ENCODE measurements around the gene PITHD1.

Gene PITHD1

DNA sequence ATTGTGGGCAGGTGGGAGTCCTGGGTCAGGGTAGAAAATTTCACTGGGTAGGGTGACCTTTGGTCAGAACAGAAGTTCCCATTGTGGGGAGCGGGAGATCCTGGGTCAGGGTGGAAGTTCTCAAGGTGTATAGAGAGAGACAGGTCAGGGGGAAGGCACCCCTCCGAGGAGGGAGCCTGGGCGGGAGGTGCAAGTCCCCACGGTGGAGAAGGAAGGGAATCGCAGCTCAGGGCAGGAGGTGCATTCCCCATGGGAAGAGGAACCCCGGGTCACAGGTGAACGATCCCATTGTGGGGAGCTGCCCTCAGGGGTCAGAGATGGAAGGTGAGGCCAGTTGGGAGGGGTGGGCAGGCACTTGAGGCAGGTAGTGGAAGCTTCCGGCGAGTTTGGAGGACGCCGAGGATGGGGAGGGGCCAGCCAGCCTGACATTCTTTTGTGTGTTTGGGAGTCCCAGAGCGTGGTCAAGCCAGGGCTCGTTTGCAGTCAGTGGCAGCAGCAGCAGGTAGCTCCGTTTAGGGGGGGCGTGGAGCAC lies 13.4 kb downstream of the PITHD1 start:
- TF ChIP-seq GATA2 (IDR thresholded peaks at IDR 0.05; ENCODE audit: low read depth, low read length) (no peak), GATA3 (IDR thresholded peaks at IDR 0.05; ENCODE audit: low read depth, low read length) (no peak)

DNA sequence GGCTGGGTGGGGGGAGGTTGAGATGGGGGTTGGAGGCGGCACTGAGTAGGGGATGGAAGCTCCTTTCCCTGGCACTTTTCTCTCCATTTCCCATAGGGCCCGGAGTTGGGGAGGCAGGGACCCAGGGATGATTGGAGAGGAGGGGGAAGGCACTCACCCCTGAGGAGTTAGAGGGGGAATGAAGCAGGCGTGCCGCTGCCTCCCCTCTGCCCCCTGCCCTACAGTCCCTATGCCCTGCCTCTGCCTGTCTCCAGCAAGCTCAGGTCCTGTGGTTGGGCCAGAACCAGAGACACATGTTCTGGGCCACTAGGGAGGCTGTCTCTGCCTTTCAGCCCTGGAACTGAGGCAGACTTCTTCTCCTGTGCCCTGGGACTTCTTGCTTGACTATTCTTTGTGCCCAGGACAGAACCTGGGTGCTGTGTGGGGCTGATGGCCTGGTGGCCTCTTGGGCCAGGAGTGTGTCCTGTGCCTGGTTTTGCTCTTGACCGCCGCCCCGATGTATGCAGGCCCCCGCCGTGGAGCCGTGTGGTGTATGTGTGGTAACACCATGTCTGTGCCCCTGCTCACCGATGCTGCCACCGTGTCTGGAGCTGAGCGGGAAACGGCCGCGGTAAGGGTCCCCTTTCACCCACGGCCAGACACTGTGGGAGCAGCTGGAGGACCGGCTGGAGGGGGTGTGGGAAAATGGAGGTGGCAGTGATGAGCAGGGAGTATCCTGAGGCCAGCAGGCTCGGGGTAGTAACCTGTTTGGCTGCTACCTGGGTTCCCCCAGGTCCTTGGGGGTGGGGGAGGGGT lies 14.1 kb downstream of the PITHD1 start:
- TF ChIP-seq GATA2 (IDR thresholded peaks at IDR 0.05; ENCODE audit: low read depth, low read length), result no peak
- no peak for TF ChIP-seq GATA3 (IDR thresholded peaks at IDR 0.05; ENCODE audit: low read depth, low read length)

DNA sequence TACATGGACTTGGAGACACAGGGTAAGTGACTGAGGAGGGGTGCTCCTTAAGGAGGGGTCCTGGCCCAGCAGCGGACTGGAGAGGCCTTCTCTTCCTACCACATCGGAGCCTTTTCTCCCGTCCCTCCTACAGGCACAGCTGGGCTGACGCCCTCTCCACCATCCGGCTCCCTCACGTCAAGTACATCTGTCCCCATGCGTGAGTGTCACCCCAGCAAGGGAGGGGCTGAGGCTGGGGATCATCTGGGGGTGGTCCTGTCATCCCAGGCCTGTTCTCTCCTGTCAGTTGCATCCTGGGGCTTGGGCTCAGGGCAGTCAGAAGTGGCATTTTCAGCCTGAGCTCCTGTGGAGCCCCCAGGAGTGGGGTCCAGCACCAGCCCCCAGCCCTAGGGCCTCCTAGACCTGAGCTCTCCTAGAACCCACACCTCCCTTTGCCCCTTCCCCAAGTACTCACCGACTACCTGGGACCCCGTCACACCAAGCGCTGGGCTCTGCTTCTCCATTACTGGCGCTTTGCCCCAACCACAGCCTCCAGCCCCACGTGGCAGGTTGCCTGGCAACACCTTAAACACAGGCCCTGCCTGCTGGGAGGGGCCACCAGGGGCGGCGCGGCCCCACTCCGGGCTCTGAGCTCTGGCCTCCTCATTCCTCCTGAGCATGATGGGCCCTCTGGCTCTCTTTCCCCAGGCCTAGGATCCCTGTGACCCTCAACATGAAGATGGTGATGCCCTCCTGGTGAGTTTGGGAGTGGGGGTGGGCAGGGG lies 15.0 kb downstream of the PITHD1 start:
- TF ChIP-seq GATA2 (IDR thresholded peaks at IDR 0.05; ENCODE audit: low read depth, low read length) (no peak), GATA3 (IDR thresholded peaks at IDR 0.05; ENCODE audit: low read depth, low read length) (no peak)

DNA sequence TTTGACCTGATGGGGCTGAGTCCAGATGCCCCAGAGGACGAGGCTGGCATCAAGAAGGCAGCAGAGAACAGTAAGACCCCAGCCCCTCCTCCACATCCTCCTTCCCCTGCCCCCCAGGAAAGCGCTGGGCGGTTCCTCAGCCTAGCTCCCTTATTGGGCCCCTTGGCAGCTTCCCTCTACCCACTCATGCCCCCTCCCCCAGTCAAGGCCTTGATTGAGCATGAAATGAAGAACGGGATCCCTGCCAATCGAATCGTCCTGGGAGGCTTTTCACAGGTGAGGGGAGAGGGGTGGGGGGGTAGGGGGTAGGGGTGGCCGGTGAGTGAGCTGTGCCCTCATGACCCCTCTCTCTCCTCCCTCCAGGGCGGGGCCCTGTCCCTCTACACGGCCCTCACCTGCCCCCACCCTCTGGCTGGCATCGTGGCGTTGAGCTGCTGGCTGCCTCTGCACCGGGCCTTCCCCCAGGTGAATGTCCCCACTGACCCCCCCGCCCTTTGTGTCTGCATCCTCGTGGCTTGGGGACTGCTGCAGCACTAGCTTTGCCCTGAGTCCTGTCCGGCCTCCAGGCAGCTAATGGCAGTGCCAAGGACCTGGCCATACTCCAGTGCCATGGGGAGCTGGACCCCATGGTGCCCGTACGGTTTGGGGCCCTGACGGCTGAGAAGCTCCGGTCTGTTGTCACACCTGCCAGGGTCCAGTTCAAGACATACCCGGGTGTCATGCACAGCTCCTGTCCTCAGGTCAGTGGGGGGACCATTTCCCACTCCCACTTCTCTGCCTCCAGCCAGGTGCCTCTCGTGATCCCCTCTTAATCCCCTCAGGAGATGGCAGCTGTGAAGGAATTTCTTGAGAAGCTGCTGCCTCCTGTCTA lies 15.9 kb downstream of the PITHD1 start:
- TF ChIP-seq GATA3 (IDR thresholded peaks at IDR 0.05; ENCODE audit: low read depth, low read length), result no peak
- no peak for TF ChIP-seq GATA2 (IDR thresholded peaks at IDR 0.05; ENCODE audit: low read depth, low read length)

DNA sequence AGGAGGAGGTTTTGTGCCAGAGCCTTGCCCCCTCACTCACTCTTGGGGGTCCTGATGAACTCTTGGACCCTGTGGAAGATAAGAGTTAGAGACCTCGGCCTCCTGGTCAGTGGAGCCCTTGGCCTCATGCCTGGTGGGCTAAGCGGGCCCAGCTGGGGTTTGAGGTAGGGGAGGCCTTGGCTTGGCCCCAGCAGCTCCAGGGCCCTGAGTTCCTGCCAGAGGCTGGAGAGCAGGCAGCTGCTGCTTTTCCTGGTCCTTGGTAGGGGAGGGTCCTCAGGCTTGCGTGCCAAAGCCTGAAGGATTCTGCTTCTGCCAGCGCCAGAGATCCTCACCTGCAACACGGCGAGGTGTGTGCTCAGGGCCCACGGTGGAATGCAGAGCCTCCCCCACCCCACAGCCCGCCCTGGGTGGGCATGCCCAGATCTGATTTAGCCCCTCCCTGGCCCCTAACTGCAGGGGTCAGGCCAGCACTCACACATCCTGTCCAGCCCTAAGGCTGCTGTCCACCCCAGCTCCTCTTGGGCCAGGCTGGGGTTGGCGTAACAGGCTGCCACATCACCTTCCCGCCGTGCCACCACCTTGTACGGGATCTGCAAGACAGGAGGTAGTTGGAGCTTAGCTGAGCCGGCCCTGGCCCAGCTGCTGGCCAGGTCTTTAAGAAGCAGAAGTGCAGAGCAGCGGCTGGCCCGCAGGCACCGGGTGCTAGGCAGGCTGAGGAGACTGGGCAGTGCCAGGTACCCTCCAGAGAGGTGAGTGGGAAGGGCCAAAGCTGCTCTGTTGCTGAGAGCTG lies 17.7 kb downstream of the PITHD1 start:
- TF ChIP-seq GATA2 (IDR thresholded peaks at IDR 0.05; ENCODE audit: low read depth, low read length), result no peak
- no peak for TF ChIP-seq GATA3 (IDR thresholded peaks at IDR 0.05; ENCODE audit: low read depth, low read length)

DNA sequence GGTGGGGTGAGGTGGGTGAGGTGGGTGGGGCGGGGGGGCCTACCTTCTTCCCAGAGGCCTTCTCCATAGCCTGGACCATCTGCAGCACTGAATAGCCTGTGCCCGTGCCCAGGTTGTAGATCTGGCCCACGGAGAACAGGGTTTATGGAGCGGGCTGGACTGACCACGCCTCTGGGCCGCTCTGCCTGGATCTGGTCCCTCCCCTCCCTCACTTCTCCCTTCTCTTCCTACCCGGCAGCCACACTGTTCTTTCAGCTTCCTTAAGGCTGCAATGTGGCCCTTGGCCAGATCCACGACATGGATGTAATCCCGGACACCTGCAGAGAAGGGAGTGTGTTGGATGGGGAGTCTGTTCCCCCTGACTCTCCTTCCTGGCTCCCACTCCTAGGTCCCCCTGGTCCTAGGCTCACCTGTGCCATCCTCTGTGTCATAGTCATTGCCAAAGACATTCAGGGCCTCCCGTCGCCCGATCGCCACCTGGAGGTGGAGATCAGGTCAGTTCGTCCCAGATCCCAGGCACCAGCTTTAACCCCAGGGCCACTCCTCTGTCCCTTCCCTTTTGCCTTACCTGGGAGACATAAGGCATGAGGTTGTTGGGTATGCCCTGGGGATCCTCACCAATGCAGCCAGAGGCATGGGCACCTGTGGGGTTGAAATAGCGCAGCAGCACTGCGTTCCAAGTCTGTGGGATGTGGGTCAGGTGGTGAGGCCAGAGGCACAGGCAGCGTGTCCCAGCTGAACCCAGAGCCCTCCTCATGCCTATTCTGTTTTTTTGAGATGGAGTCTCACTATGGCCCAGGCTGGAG lies 18.5 kb downstream of the PITHD1 start:
- no peak for TF ChIP-seq GATA2 (IDR thresholded peaks at IDR 0.05; ENCODE audit: low read depth, low read length)
- no peak for TF ChIP-seq GATA3 (IDR thresholded peaks at IDR 0.05; ENCODE audit: low read depth, low read length)

DNA sequence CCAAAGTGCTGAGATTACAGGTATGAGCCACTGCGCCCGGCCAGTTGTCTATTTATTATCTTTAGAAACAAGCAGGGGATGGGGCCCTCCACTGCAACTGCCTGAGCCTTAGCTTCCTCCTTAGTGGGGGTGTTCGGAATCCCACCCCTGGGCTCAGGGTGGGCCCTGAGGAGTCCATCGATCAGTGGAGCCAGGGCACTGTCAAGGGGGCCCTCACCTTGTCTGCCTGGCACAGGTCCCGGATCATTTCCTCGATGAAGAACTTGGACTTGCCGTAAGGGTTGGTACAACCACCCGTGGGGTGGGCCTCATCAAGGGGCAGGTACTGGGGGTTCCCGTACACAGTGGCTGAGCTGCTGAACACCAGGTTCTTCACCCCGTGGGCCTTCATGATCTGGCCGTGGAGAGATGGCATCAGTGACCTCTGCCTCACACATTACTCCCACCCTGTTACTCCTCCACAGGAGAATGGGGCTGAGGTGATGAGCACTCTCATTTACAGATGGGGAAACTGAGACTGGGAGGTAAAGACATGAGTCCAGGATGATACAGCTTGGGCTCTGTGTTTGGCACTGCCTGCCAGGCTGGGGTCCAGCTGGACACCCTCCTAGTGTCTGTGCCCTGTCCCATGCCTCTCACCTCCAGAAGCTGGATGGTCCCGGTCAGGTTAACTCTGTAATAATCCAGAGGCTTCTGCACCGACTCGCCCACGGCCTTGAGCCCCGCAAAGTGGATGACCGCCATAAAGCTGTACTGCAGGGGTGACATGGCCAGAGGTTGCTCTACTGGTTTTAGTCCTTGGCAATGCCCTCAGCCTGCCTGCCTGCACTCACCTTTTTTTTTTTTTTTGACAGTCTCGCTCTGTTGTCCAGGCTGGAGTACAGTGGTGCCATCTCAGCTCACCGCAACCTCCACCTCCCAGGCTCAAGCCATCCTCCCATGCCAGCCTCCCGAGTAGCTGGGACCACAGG lies 19.5 kb downstream of the PITHD1 start:
- TF ChIP-seq GATA3 (IDR thresholded peaks at IDR 0.05; ENCODE audit: low read depth, low read length) (no peak), GATA2 (IDR thresholded peaks at IDR 0.05; ENCODE audit: low read depth, low read length) (no peak)

DNA sequence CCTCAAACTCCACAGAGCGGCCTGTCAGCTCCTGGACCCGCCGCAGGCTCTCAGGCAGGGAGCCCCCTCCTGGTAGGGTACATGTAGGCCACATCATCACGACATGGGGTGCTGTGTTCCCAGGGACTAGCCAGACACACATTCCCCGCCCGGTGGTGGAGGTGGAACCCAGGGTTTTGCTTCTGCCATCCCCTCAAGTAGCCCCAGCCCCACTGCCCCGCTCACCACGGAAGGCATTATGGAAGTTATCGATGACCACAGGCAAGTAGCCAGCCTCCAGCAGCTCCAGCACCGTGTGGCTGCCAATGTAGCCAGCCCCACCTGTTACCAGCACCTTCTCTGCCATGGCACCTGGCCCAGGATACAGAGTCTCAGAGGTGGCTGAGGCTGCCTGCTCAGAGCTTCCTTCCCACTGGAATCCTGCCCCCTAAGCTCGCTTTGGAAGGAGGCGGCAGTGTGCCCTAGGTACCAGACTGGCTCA lies 20.5 kb downstream of the PITHD1 start:
- TF ChIP-seq GATA3 (IDR thresholded peaks at IDR 0.05; ENCODE audit: low read depth, low read length), result no peak
- TF ChIP-seq GATA2 (IDR thresholded peaks at IDR 0.05; ENCODE audit: low read depth, low read length), result no peak

DNA sequence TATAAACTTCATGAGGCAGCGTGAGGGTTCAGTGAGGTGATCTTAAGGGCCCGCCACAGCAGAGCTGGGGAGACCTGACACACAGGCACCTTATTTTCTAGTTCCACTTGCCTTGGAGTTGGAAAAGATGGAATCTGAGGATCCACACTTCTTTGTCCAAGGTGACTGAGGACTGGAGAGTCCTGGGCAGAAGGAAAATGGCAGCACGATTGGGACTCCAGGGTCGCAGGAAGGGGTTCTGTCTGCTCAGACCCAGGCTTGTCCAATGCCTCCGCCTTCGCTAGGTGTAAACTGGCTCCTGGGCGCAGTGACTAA lies 21.0 kb downstream of the PITHD1 start:
- TF ChIP-seq GATA3 (IDR thresholded peaks at IDR 0.05; ENCODE audit: low read depth, low read length), result no peak
- no peak for TF ChIP-seq GATA2 (IDR thresholded peaks at IDR 0.05; ENCODE audit: low read depth, low read length)

DNA sequence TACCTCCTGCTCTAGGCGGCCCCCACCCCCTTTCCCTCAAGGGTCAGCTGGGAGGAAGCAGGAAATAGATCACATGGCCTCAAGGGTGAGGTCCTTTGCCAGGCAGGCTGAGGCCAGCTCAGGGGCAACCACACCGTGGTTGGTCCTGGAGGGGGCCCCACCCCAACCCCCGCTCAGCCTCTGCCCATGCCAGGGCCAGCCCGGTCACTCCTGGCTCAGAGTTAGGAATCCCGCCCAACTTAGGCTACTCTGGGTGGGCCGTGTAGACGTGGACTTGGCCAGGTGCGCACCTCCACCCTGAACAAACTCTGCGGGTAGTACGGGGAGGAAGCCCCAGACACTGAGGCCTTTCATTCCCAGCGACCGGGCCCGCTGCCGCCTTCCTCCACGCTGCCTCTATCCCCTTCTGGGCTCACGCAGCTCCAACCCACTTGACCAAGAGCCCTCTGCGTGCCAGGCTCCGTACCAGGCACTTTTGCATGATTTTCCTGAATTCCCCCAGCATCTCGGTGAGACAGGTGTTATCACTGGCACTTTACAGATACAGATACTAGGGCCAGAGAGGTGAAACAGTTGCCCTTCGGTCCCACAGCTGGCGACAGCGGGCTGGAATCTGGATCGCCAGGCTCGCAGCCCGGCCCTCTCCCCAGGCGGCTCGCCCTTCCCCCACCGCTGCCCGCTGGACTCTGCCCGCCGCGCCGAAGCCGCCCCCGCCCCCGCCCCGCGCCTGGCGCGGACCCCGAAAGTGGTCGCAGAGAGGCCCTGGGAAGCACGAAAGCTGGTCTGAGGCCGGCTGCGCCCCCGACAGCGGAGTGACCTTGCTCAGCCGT lies 21.6 kb downstream of the PITHD1 start:
- no peak for TF ChIP-seq GATA2 (IDR thresholded peaks at IDR 0.05; ENCODE audit: low read depth, low read length)
- TF ChIP-seq GATA3 (IDR thresholded peaks at IDR 0.05; ENCODE audit: low read depth, low read length), result no peak

Data from SH-SY5Y (cell line).